GM12874 (cell line): ENCODE measurements around the gene AATK.

Experiments used
- TF ChIP-seq, protein P1 (sequence below): IDR thresholded peaks from 2 replicates; pipeline ENCODE4 v1.5.1; 2011; ENCODE audit warnings: low read depth, mild to moderate bottlenecking, control low read depth, low read length, moderate library complexity; ENCODE audit not compliant: insufficient read depth

Gene AATK

DNA sequence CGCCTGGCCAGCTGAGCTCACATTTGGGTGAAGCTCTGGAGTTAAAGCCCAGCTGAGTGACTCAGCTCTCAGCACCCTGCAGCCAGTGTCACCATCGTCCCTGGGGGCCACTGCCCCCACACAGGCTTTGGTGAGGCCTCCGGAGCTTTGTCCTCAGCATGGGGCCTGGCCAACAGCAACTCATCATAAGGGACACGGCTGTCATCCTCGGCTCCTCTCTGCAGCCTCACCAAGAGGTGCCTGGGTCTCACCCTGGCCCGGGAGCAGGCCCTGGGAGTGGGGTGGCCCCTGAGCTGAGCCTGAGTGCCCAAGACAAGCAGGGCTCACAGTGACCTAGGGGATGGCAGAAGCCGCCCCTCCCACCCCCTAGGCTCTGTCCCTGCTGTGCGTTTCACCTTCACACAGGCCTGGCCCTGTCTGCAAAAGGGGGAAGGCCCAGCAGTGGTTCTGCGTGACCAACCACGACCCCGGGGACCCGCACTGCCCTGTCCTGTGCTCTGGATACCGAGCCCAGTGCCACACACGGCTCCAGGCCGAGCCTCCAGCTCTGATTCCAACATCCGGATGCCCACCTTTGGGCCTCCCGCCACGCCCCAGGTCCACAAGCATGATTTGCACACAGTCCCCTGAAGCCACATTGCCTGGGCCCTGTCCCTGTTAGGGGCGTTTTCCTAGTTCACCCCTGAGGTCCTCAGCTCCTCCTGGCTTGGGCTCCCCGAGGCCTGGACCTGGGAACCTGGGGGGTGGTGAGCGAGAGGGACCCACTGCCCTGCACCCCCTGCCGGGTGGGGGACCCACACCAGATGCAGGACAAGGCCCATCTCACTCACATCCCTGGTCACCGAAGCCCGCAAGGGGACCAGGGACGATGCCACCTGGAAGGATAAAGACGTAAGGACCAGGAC is 21.8 kb upstream of the AATK start:
- TF ChIP-seq, protein P1, sequence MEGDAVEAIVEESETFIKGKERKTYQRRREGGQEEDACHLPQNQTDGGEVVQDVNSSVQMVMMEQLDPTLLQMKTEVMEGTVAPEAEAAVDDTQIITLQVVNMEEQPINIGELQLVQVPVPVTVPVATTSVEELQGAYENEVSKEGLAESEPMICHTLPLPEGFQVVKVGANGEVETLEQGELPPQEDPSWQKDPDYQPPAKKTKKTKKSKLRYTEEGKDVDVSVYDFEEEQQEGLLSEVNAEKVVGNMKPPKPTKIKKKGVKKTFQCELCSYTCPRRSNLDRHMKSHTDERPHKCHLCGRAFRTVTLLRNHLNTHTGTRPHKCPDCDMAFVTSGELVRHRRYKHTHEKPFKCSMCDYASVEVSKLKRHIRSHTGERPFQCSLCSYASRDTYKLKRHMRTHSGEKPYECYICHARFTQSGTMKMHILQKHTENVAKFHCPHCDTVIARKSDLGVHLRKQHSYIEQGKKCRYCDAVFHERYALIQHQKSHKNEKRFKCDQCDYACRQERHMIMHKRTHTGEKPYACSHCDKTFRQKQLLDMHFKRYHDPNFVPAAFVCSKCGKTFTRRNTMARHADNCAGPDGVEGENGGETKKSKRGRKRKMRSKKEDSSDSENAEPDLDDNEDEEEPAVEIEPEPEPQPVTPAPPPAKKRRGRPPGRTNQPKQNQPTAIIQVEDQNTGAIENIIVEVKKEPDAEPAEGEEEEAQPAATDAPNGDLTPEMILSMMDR, result no peak

DNA sequence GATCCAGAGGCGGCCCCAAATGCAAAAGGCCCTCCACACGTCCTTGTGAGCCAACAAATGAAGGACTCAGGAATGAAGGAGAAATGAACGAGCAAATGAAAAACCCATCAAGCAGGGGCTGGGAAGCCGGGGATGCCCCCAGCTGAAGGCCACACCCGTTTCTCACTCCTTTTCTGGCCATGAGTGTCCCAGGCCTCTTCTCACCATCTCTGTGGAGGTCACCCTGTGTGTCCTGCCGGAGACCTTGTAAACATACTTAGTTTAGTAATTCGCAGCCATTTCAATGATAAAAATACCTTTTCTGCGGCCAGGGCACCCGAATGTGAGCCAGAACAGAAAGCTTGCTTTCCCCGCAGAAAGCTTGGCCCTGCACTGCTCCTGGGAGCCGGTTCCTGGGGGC is 21.1 kb upstream of the AATK start:
- TF ChIP-seq, protein P1, result no peak

DNA sequence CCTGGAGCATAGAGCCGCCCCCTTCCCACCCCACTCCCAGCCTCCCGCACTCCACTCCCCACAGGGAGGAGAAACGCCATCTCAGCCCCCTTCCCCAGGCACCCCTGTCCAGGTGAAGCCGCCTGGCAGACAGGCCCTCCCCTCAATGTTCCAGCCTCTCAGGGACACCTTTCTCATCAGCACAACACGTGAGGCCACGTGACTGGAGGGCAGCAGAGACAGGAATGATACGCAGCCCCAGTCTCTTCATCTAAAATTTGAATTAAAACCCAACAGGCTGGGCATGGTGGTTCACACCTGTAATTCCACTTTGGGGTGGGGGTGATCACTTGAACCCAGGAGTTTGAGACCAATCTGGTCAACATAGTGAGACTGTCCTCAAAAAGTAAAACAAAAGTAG is 20.2 kb upstream of the AATK start:
- TF ChIP-seq, protein P1, result no peak

DNA sequence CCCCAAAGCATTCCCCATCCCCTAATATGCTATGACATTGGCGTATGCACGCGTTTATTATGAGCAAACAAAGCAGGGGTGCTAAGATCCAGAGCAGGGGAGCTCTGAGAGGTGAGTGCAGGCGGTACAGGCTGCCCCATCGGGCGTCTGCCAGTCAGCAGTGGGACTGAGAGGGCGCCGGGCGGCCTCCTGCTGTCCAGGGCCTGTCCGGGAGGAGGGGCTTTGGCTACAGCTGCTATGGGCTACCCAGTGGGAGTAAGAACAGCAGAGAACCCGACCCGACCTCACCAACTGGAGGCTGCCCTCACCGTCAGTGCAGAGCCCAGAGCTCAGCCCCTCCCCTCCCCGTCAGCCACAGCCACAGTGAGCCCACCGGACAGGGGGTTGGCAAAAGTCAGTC is 18.5 kb upstream of the AATK start:
- TF ChIP-seq, protein P1, result no peak

DNA sequence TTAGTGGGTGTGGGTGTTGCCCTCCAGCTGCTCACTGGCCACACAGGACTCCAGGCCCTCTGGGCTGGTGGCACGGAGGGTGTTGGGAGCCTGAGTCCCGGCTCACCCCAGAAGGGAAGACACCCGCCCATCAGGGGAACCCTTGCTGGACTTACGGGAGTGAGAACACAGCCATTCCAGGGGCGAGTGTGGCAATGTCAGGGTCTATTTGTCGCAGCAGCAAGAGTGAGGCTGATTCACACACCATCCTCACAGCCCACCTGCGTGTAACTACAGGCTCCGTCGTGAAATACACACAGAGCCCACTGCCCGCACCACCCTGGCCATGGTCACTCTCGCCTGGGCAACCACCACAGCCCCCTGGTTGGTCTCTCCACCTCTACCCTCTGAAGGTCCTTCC is 17.8 kb upstream of the AATK start:
- TF ChIP-seq, protein P1, result no peak

DNA sequence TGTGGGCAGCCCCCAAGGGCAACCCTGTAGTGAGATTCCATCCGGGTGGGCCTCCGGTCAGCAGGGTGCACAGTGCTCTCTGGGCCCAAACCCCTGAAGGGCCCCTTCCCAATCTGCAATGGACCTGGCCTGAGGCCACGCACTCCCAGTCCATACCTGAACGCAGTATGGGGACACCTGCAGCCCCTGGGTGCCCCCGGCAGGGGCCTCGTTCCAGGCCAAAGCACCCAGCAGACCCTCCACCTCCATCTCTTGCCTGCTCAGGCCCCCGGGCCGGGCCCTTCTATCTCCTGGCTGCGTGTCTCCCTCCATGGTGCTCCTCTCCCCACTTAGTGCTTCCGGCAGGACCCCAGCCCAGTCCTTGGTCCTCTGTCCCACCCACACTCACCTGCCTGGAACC is 17.3 kb upstream of the AATK start:
- TF ChIP-seq, protein P1, result no peak

DNA sequence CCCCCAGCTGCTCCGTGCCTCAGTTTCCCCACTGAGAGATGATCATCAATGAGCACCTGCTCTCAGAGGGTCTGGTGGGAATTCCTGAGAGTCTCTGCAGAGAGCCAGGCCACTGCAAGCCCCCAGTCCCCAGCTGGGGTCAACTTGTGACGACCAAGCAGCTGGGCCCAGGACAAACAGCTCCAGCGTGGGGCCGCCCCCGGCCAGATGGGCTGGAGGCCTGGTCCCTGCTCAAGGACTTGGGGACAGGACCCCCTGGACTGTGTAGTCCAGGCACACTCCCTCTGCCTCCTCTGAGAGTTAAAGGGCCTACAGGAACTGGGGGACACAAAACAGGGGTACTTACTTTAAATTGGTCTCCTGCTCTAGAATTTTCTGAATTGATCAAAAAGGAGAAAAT is 16.6 kb upstream of the AATK start:
- TF ChIP-seq, protein P1, result no peak
